ENCODE results near the gene RNF34.

Gene RNF34

DNA sequence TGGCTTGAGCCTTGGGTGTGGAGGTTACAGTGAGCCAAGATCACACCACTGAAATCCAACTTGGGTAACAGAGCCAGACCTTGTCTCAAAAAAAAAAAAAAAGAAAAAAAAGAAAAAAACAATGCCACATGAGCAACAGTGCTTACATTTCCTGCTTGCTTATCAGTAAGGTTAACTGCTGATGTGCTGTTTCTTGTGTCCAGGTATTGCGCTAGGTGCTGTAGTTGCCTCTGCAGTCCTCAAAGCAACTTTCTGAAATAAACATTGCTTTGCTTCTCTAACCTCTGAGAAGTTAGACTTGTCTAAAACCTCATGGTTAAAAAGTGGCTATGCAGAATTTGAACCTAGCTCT lies 24.7 kb downstream of the RNF34 start:
- no peak for DNase-seq
- no peak overlapping the region for H3K4me3 ChIP-seq (ENCODE audit: low read depth, low read length)
- TF ChIP-seq, protein P1, sequence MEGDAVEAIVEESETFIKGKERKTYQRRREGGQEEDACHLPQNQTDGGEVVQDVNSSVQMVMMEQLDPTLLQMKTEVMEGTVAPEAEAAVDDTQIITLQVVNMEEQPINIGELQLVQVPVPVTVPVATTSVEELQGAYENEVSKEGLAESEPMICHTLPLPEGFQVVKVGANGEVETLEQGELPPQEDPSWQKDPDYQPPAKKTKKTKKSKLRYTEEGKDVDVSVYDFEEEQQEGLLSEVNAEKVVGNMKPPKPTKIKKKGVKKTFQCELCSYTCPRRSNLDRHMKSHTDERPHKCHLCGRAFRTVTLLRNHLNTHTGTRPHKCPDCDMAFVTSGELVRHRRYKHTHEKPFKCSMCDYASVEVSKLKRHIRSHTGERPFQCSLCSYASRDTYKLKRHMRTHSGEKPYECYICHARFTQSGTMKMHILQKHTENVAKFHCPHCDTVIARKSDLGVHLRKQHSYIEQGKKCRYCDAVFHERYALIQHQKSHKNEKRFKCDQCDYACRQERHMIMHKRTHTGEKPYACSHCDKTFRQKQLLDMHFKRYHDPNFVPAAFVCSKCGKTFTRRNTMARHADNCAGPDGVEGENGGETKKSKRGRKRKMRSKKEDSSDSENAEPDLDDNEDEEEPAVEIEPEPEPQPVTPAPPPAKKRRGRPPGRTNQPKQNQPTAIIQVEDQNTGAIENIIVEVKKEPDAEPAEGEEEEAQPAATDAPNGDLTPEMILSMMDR (IDR thresholded peaks at IDR 0.05; ENCODE audit: low read depth, low read length) = no peak
- H3K36me3 ChIP-seq = peaks cover 81% of the 10 kb centered on the region
- H3K27ac ChIP-seq = no peak overlapping the region
- H3K9me3 ChIP-seq (ENCODE audit: severe bottlenecking) = no peaks in the 10 kb centered on the region
- H3K27me3 ChIP-seq (ENCODE audit: insufficient read depth, low read depth, severe bottlenecking) = no peaks in the 10 kb centered on the region

DNA sequence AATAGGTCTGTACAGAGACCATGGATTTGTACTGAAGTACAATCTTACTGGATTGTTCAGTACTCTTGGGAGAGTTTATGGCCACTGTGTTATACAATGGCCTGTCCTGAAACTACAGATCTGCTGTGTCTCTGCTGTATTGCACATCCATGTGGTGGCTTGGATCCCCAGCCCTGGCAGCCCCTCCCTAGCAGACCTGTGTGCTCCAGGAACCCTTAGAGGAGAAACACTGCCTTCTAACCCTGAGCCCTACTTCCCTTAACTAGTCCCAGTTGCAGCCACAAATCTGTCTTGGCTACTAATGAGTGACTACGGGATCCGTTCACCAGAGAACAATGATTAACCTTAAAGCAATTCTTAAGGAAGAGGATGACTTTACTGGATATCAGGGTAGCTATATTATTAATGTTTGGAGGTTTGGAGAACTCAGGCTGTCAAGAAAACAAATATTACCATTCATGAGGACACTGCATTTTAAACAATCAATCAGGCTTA lies 27.7 kb downstream of the RNF34 start:
- H3K27ac ChIP-seq = no peak overlapping the region
- TF ChIP-seq, protein P1 (IDR thresholded peaks at IDR 0.05; ENCODE audit: low read depth, low read length) = no peak
- no peaks in the 10 kb centered on the region for H3K9me3 ChIP-seq (ENCODE audit: severe bottlenecking)
- H3K36me3 ChIP-seq = peaks cover 81% of the 10 kb centered on the region
- no peak overlapping the region for H3K4me3 ChIP-seq (ENCODE audit: low read depth, low read length)
- DNase-seq = no peak
- no peaks in the 10 kb centered on the region for H3K27me3 ChIP-seq (ENCODE audit: insufficient read depth, low read depth, severe bottlenecking)

DNA sequence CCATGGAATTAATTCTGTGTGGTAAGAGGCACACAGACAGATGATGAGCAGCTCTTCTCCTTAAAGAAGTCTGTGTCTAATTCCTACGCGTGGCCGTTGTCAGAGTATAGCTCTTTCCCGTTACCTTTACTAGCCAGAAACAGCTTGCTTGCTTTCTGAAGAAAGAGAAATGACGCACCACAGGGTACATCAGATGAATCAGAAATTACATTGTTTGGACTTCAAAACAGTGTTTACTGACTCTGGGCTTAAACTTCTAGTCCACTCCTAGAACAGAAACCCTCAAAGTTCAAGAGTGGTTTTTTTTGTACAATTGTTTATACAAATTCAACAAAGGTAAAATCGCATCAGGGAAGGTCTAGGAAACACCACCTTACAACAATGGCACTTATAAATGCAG lies 29.0 kb downstream of the RNF34 start:
- TF ChIP-seq, protein P1 (IDR thresholded peaks at IDR 0.05; ENCODE audit: low read depth, low read length) = no peak
- Histone ChIP-seq H3K27me3 (ENCODE audit: insufficient read depth, low read depth, severe bottlenecking) (no peaks in the 10 kb centered on the region), H3K9me3 (ENCODE audit: severe bottlenecking) (no peaks in the 10 kb centered on the region), H3K36me3 (peaks cover 82% of the 10 kb centered on the region), H3K4me3 (ENCODE audit: low read depth, low read length) (no peak overlapping the region), H3K27ac (no peak overlapping the region)
- DNase-seq = no peak

DNA sequence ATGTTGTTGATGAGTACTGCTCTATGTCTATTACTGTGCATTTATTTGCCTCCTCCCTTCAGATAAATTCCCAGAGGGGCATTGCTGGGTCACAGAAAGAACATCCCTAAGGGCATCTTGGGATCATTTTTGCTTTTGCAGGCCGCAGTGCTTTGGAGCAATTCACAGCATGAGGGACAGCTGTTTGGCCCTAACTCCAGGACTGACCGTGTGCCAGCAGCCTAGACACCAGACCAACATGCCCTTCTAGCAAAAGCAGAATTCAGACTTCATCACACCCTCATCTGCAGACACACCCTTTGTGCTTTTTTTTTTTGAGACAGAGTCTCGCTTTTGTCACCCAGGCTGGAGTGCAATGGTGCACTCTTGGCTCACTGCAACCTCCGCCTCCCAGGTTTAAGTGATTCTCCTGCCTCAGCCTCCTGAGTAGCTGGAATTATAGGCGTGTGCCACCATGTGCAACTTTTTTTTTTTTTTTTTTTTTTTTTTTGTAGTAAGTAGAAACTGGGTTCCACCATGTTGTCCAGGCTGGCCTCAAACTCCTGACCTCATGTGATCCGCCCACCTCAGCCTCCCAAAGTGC lies 31.0 kb downstream of the RNF34 start:
- TF ChIP-seq, protein P1 (IDR thresholded peaks at IDR 0.05; ENCODE audit: low read depth, low read length) = no peak
- no peak overlapping the region for H3K27ac ChIP-seq
- H3K36me3 ChIP-seq = peaks cover 80% of the 10 kb centered on the region
- DNase-seq = no peak
- no peak overlapping the region for H3K4me3 ChIP-seq (ENCODE audit: low read depth, low read length)
- H3K27me3 ChIP-seq (ENCODE audit: insufficient read depth, low read depth, severe bottlenecking) = no peaks in the 10 kb centered on the region
- H3K9me3 ChIP-seq (ENCODE audit: severe bottlenecking) = no peaks in the 10 kb centered on the region

DNA sequence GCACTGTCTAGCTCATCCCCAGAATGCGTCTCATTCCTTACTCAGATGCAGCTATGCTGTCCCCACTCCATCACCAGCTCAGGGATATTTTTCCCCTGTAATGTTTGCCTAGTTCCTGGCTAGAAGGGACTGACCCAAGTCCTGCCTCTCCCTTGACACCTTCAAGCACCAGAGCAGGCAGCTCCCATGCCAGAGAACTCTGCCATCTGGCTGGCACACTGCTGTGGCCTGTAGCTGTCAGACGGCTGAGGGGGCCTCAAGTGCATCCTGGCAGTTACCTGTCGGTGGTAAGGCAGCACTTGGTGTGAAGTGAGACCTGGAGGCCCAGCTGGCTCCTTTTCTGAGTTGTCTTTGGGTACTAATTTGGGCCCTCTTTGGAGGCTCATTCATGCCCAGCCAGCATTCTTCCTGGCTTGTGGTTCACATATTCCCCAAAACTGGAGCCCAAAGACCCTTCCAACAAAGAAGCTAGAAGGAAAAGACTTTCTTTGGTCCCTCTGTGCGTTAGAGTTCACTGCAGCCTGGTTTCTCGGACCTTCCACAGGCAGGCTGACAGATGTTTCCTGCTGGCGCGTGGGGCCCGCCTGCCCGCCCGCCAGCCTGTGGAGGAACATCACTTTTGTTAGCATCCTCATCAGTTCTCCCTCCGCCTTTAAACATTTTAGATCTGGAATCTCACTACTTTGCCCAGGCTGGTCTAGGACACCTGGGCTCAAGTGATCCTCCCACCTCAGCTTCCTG lies 33.0 kb downstream of the RNF34 start:
- no peak overlapping the region for H3K27ac ChIP-seq
- H3K36me3 ChIP-seq = peaks cover 78% of the 10 kb centered on the region
- TF ChIP-seq, protein P1 (IDR thresholded peaks at IDR 0.05; ENCODE audit: low read depth, low read length) = no peak

More for the DNA sequence above, 33.0 kb downstream of the RNF34 start:
- Histone ChIP-seq H3K27me3 (ENCODE audit: insufficient read depth, low read depth, severe bottlenecking) (no peaks in the 10 kb centered on the region), H3K4me3 (ENCODE audit: low read depth, low read length) (no peak overlapping the region), H3K9me3 (ENCODE audit: severe bottlenecking) (peaks cover 2% of the 10 kb centered on the region)
- DNase-seq = no peak
